OCI-LY7 (cell line): ENCODE data around the gene SLC4A4. TPM values are rescaled to one million over a fixed set of nuclear protein-coding genes. Genes with fewer than 3 reads are reported as not detected.

Source experiments
- BruUV-seq: library from RNA; stranded (reverse); fragments of 400-500 nt; replicated peaks from 2 replicates; lab custom pipeline; 2021; lab: Mats Ljungman, UMichigan
- CTCF ChIA-PET: fragments of 300-600 bp; sonication (Branson Sonifier 250); formaldehyde crosslinking; loops from one replicate; lab custom pipeline; 2022; ENCODE audit warnings: antibody characterized with exemption; ENCODE audit not compliant: unreplicated experiment; lab: Charles Lee
- POLR2A ChIA-PET: fragments of 300-600 bp; sonication (Branson Sonifier 250); formaldehyde crosslinking; loops from one replicate; lab custom pipeline; 2022; ENCODE audit warnings: antibody characterized with exemption; lab: Charles Lee
- DNase-seq: peaks from one replicate; pipeline ENCODE4 v3.0.0-alpha.2; 2015; ENCODE audit warnings: low spot score
- H2AFZ ChIP-seq: fragments of 200-600 bp; sonication (generic), shearing (Covaris generic); 2 replicates; pipeline ENCODE4 v1.6.1; 2014; ENCODE audit warnings: mild to moderate bottlenecking, antibody characterized with exemption, low read length, moderate library complexity
- H3K27ac ChIP-seq: fragments of 200-600 bp; sonication (generic); 2 replicates; pipeline ENCODE4 v1.5.1; 2014; ENCODE audit warnings: mixed run types, low read depth, mild to moderate bottlenecking, moderate library complexity, low read length, inconsistent platforms; ENCODE audit not compliant: poor library complexity, severe bottlenecking
- H3K36me3 ChIP-seq: fragments of 200-600 bp; sonication (generic); 2 replicates; pipeline ENCODE4 v1.6.1; 2014; ENCODE audit warnings: mild to moderate bottlenecking, antibody characterized with exemption, low read length, moderate library complexity, mixed read lengths; ENCODE audit not compliant: insufficient read depth
- H3K4me1 ChIP-seq: fragments of 200-600 bp; sonication (generic); 2 replicates; pipeline ENCODE4 v1.5.1; 2014; ENCODE audit warnings: mild to moderate bottlenecking, low read length; ENCODE audit not compliant: insufficient read depth, poor library complexity, severe bottlenecking
- H3K4me2 ChIP-seq: fragments of 200-600 bp; sonication (generic); 2 replicates; pipeline ENCODE4 v1.6.1; 2014; ENCODE audit warnings: mild to moderate bottlenecking, low read length
- H3K4me3 ChIP-seq: fragments of 200-600 bp; sonication (generic); 2 replicates; pipeline ENCODE4 v1.5.1; 2014; ENCODE audit warnings: mild to moderate bottlenecking, low read depth, low read length; ENCODE audit not compliant: poor library complexity, severe bottlenecking
- H3K79me2 ChIP-seq: fragments of 200-600 bp; sonication (generic); 2 replicates; pipeline ENCODE4 v1.6.1; 2016; ENCODE audit warnings: low read depth, mild to moderate bottlenecking, low read length, moderate library complexity, mixed read lengths; ENCODE audit not compliant: insufficient read depth
- H3K9me2 ChIP-seq: fragments of 200-600 bp; sonication (generic); 2 replicates; pipeline ENCODE4 v1.6.1; 2016; ENCODE audit warnings: mild to moderate bottlenecking, low read length, mixed read lengths; ENCODE audit not compliant: insufficient read depth
- H3K9me3 ChIP-seq: fragments of 200-600 bp; sonication (generic); 2 replicates; pipeline ENCODE4 v1.6.1; 2014; ENCODE audit warnings: mild to moderate bottlenecking, mixed run types, low read length, mixed read lengths
- H4K20me1 ChIP-seq: fragments of 200-600 bp; sonication (generic); 2 replicates; pipeline ENCODE4 v1.6.1; 2014; ENCODE audit warnings: mild to moderate bottlenecking, antibody characterized with exemption, low read length, moderate library complexity, mixed read lengths; ENCODE audit not compliant: insufficient read depth
- CTCF ChIP-seq: fragments of 200-600 bp; sonication (generic); conservative IDR thresholded peaks from 2 replicates; pipeline ENCODE4 v1.5.1; 2014; ENCODE audit warnings: mild to moderate bottlenecking, antibody characterized with exemption, low read length, moderate library complexity, mixed read lengths
- EZH2phosphoT487 ChIP-seq: fragments of 200-600 bp; sonication (generic); IDR thresholded peaks from 2 replicates; pipeline ENCODE4 v1.6.1; 2018; ENCODE audit warnings: low read depth, borderline replicate concordance, mild to moderate bottlenecking, mixed run types, antibody characterized with exemption, low read length, moderate library complexity, mixed read lengths
- intact Hi-C: fragments of 100-400 bp; cut with micrococcal nuclease; formaldehyde crosslinking; loops from one replicate; pipeline ENCODE4 v1.10.0; 2022; ENCODE audit not compliant: unreplicated experiment
- total RNA-seq, 2 experiments: library from RNA; depleted of rRNA in 1 of 2; stranded (reverse); fragments of >200 nt in 1 of 2; shearing (Covaris generic) in 1 of 2; gene quantifications; 2 replicates each; pipeline ENCODE4 v1.2.3, GENCODE V29; 2014 to 2022

SLC4A4 gene
- total RNA-seq, 2 experiments from 2014 or later: not detected

GRCh38 chr4:71333368-71333767 lies 5.5 kb upstream of the SLC4A4 start:
- TF ChIP-seq EZH2phosphoT487 (no peak), CTCF (no peak)
- POLR2A ChIA-PET: no interaction called here
- intact Hi-C loops: no loop called here
- no peaks in the 10 kb centered on the region for H4K20me1 ChIP-seq
- CTCF ChIA-PET: no interaction called here
- no peaks in the 10 kb centered on the region for H3K79me2 ChIP-seq
- no peak for DNase-seq
- H2AFZ ChIP-seq: no peak overlapping the region
- no peak overlapping the region for H3K4me2 ChIP-seq
- no peaks in the 10 kb centered on the region for H3K4me1 ChIP-seq
- no peaks in the 10 kb centered on the region for H3K9me3 ChIP-seq
- H3K27ac ChIP-seq: no peak overlapping the region
- no TSS peak for BruUV-seq
- H3K9me2 ChIP-seq: no peaks in the 10 kb centered on the region
- H3K36me3 ChIP-seq: no peaks in the 10 kb centered on the region
- H3K4me3 ChIP-seq: no peak overlapping the region

- TF ChIP-seq CTCF: no peak
- ChIA-PET POLR2A (interaction anchor here (0.8 kb wide), 1 partner anchor 9 kb away, joined by 3 read pairs; no protein-coding TSS in a partner anchor), CTCF (no interaction called here)
- H2AFZ ChIP-seq: no peak overlapping the region
- H3K9me2 ChIP-seq: no peaks in the 10 kb centered on the region
- DNase-seq: no peak
- no peaks in the 10 kb centered on the region for H3K4me1 ChIP-seq
- no peaks in the 10 kb centered on the region for H3K36me3 ChIP-seq
- H3K9me3 ChIP-seq: no peaks in the 10 kb centered on the region
- no peak overlapping the region for H3K4me3 ChIP-seq
- H3K79me2 ChIP-seq: no peaks in the 10 kb centered on the region
- no peak overlapping the region for H3K27ac ChIP-seq
- no peak overlapping the region for H3K4me2 ChIP-seq
- intact Hi-C loops: no loop called here
- H4K20me1 ChIP-seq: no peaks in the 10 kb centered on the region
- no TSS peak for BruUV-seq
These were observed 4.9 kb upstream of the SLC4A4 start for GRCh38 chr4:71333960-71334359.

DNA sequence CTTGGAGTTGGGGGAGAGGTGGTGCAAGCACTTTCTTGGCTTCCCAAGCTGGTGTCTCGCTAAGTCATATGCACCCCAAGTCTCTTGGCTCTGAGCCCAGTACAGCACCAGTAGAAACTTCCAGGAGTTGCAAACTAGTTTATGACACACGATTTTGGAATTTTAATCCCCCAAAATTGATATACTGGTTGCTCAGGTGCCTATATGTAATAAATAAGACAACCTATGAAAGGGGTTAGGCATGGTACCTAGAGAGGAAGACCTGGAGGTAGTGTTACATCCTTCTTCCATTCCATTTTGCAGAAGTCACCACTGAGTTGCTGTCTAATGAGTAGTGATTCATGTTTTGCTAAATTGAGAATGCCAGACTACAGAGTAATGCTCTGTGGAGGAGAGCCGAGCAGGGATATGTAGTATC lies 4.3 kb upstream of the SLC4A4 start:
- no peaks in the 10 kb centered on the region for H3K9me2 ChIP-seq
- no peaks in the 10 kb centered on the region for H3K9me3 ChIP-seq
- TF ChIP-seq EZH2phosphoT487 (no peak), CTCF (no peak)
- H3K36me3 ChIP-seq: no peaks in the 10 kb centered on the region
- no peaks in the 10 kb centered on the region for H4K20me1 ChIP-seq
- BruUV-seq: no TSS peak
- no peaks in the 10 kb centered on the region for H3K79me2 ChIP-seq
- DNase-seq: no peak
- H3K27ac ChIP-seq: no peak overlapping the region
- H3K4me3 ChIP-seq: no peak overlapping the region
- intact Hi-C loops: no loop called here
- no peak overlapping the region for H2AFZ ChIP-seq
- ChIA-PET CTCF (no interaction called here), POLR2A (interaction anchor here (0.8 kb wide), 1 partner anchor 10 kb away, joined by 3 read pairs; no protein-coding TSS in a partner anchor)
- H3K4me2 ChIP-seq: no peak overlapping the region
- no peaks in the 10 kb centered on the region for H3K4me1 ChIP-seq
